GM12878 (cell line): Measurements from ENCODE around the gene RUVBL2. TPM values are rescaled to one million over a fixed set of nuclear protein-coding genes. Genes with fewer than 3 reads are reported as not detected.

Experiments used
- ELK1 ChIP-seq: IDR thresholded peaks from 2 replicates; pipeline ENCODE4 v1.6.1; 2012; ENCODE audit warnings: low read depth, low read length, improper control_type of control experiment
- EZH2 ChIP-seq: IDR thresholded peaks from 2 replicates; pipeline ENCODE4 v1.6.1; 2012; ENCODE audit warnings: low read depth, mild to moderate bottlenecking, control low read depth, inconsistent platforms, low read length, borderline replicate concordance; ENCODE audit not compliant: control insufficient read depth
- polyA plus RNA-seq, 11 experiments: library from polyadenylated mRNA; depleted of rRNA in 4 of 11; unstranded in 6 of 11; stranded (reverse) in 5 of 11; fragments of >200 nt; fragmentation: Nextera tagmentation in 4 of 11; fragmentation: Illumina TruSeq in 1 of 11; extraction: Ambion mirVana in 4 of 11; extraction: Trizol in 1 of 11; gene quantifications; 1 replicate in 1 of 11; 2 replicates in 10 of 11; pipeline versions ENCODE4 v1.2.1 to v1.2.3, GENCODE V29; 2011 to 2016; ENCODE audit warnings: inconsistent platforms in 2 of 11, missing spikeins in 2 of 11, low read depth in 1 of 11
- total RNA-seq, 4 experiments: library from RNA; depleted of rRNA in 3 of 4; stranded (reverse); fragments of >200 nt in 3 of 4; fragmentation: Illumina TruSeq in 1 of 4; extraction: Trizol in 1 of 4; gene quantifications; 2 replicates each; pipeline versions ENCODE4 v1.2.1 to v1.2.3, GENCODE V29; 2013 to 2021
- TF ChIP-seq, protein P1 (sequence below): IDR thresholded peaks from 2 replicates; pipeline ENCODE4 v1.6.1; 2012; ENCODE audit warnings: improper control_type of control experiment, low read depth, low read length; ENCODE audit not compliant: insufficient replicate concordance

RUVBL2 gene
- total and polyA plus RNA-seq, 10 of the 15 experiments (the other 5 are each of a cell fraction or from before 2014, with no cell fraction given): 33.8 to 224 (median 125) TPM

- TF ChIP-seq, protein P1, sequence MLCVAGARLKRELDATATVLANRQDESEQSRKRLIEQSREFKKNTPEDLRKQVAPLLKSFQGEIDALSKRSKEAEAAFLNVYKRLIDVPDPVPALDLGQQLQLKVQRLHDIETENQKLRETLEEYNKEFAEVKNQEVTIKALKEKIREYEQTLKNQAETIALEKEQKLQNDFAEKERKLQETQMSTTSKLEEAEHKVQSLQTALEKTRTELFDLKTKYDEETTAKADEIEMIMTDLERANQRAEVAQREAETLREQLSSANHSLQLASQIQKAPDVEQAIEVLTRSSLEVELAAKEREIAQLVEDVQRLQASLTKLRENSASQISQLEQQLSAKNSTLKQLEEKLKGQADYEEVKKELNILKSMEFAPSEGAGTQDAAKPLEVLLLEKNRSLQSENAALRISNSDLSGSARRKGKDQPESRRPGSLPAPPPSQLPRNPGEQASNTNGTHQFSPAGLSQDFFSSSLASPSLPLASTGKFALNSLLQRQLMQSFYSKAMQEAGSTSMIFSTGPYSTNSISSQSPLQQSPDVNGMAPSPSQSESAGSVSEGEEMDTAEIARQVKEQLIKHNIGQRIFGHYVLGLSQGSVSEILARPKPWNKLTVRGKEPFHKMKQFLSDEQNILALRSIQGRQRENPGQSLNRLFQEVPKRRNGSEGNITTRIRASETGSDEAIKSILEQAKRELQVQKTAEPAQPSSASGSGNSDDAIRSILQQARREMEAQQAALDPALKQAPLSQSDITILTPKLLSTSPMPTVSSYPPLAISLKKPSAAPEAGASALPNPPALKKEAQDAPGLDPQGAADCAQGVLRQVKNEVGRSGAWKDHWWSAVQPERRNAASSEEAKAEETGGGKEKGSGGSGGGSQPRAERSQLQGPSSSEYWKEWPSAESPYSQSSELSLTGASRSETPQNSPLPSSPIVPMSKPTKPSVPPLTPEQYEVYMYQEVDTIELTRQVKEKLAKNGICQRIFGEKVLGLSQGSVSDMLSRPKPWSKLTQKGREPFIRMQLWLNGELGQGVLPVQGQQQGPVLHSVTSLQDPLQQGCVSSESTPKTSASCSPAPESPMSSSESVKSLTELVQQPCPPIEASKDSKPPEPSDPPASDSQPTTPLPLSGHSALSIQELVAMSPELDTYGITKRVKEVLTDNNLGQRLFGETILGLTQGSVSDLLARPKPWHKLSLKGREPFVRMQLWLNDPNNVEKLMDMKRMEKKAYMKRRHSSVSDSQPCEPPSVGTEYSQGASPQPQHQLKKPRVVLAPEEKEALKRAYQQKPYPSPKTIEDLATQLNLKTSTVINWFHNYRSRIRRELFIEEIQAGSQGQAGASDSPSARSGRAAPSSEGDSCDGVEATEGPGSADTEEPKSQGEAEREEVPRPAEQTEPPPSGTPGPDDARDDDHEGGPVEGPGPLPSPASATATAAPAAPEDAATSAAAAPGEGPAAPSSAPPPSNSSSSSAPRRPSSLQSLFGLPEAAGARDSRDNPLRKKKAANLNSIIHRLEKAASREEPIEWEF: no peak
- TF ChIP-seq ELK1: no peak
- no peak for TF ChIP-seq EZH2
Measured at GRCh38 chr19:48991873-48992580, 1.7 kb upstream of the RUVBL2 start (continued).
